ENCODE results near the gene COA1. TPM values are rescaled to one million over a fixed set of nuclear protein-coding genes. Genes with fewer than 3 reads are reported as not detected.

Gene COA1
- polyA plus RNA-seq, 1 donor (not counting 4 experiments of a cell fraction or from before 2014, with no cell fraction given) = 32.2 TPM

DNA sequence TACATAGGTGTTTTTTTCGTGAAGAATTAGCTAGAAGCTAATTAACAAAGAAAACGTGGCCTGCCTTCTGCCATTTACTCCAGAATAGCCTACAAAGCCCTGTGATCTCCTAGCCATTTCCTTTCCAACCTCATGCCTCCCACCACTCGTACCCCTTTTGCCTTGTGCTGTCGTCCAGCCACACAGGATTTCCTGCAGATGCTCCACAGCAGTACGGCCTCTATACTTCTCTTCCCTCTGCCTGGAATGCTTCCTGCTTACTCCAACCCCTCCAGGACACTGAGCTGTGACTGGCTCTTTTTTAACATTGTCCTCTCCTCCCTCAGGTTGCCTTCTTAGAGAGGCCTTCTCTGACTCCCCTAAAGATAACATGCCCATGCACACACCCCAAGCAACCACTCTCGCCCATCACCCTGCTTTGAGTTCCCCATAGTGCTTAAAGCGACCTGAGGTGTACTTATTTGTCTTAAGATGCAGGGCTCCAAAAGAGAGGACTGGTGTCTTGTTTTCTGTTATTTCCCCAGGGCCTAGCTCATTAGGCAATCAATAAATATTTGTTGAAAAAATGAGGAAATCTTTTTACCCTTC, 113.7 kb downstream of the COA1 start:
- no peak overlapping the region for H3K4me3 ChIP-seq (ENCODE audit: control insufficient read depth in 2 of 3, extremely low read depth in 1 of 3, insufficient read depth in 2 of 3, low read depth in 1 of 3, low read length in 3 of 3)
- H3K36me3 ChIP-seq (ENCODE audit: control insufficient read depth in 2 of 2, extremely low read depth in 1 of 2, insufficient read depth in 2 of 2, low read length in 2 of 2) = peaks cover 18 to 52% of the 10 kb centered on the region in 2 experiments
- no peak overlapping the region for H3K4me2 ChIP-seq (ENCODE audit: control insufficient read depth, extremely low read depth, insufficient read depth, low read depth, low read length)
- H3K27me3 ChIP-seq (ENCODE audit: control insufficient read depth, extremely low read depth, insufficient read depth, low read length) = no peaks in the 10 kb centered on the region
- no peaks in the 10 kb centered on the region for H3K9me3 ChIP-seq (ENCODE audit: control insufficient read depth, low read depth, low read length)
- H3K9ac ChIP-seq (ENCODE audit: control insufficient read depth, extremely low read depth, insufficient read depth, low read length) = no peak overlapping the region
- dilution Hi-C loops (cut with MboI; ENCODE audit: extremely low pct_ligation_motif_present, low sequenced_read_pairs) = no loop called here
- peaks cover 12% of the 10 kb centered on the region for H4K20me1 ChIP-seq (ENCODE audit: control insufficient read depth, extremely low read depth, insufficient read depth, low read length)
- TF ChIP-seq, protein P1, sequence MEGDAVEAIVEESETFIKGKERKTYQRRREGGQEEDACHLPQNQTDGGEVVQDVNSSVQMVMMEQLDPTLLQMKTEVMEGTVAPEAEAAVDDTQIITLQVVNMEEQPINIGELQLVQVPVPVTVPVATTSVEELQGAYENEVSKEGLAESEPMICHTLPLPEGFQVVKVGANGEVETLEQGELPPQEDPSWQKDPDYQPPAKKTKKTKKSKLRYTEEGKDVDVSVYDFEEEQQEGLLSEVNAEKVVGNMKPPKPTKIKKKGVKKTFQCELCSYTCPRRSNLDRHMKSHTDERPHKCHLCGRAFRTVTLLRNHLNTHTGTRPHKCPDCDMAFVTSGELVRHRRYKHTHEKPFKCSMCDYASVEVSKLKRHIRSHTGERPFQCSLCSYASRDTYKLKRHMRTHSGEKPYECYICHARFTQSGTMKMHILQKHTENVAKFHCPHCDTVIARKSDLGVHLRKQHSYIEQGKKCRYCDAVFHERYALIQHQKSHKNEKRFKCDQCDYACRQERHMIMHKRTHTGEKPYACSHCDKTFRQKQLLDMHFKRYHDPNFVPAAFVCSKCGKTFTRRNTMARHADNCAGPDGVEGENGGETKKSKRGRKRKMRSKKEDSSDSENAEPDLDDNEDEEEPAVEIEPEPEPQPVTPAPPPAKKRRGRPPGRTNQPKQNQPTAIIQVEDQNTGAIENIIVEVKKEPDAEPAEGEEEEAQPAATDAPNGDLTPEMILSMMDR (optimal IDR thresholded peaks at IDR 0.05 in 1 of 3, IDR thresholded peaks at IDR 0.05 in 1 of 3, conservative IDR thresholded peaks at IDR 0.05 in 1 of 3; ENCODE audit: extremely low read depth in 1 of 3, insufficient read depth in 2 of 3, low read length in 3 of 3) = no peak
- TF ChIP-seq EZH2 (IDR thresholded peaks at IDR 0.05; ENCODE audit: low read length) = no peak
- peaks cover 93% of the 10 kb centered on the region for H3K79me2 ChIP-seq (ENCODE audit: control insufficient read depth, insufficient read depth, low read length)
- no peaks in the 10 kb centered on the region for H3K4me1 ChIP-seq (ENCODE audit: control insufficient read depth, extremely low read depth, insufficient read depth, low read length)
- no peak overlapping the region for H3K27ac ChIP-seq (ENCODE audit: control insufficient read depth, insufficient read depth, low read length)
- no peak overlapping the region for H2AFZ ChIP-seq (ENCODE audit: control insufficient read depth, low read length)
- no peak for FAIRE-seq
- H3K9me1 ChIP-seq (ENCODE audit: control insufficient read depth, extremely low read depth, insufficient read depth, low read length) = no peaks in the 10 kb centered on the region
- DNase-seq (ENCODE audit: low read depth, low spot score) = no peak

GRCh38 chr7:43612599-43613589, 116.4 kb downstream of the COA1 start:
- DNase-seq (ENCODE audit: low read depth, low spot score) (no peak), FAIRE-seq (no peak)
- Histone ChIP-seq H3K36me3 (ENCODE audit: control insufficient read depth in 2 of 2, extremely low read depth in 1 of 2, insufficient read depth in 2 of 2, low read length in 2 of 2) (peaks cover 25 to 46% of the 10 kb centered on the region in 2 experiments), H3K4me2 (ENCODE audit: control insufficient read depth, extremely low read depth, insufficient read depth, low read depth, low read length) (no peak overlapping the region), H3K4me1 (ENCODE audit: control insufficient read depth, extremely low read depth, insufficient read depth, low read length) (no peaks in the 10 kb centered on the region), H3K4me3 (ENCODE audit: control insufficient read depth in 2 of 3, extremely low read depth in 1 of 3, insufficient read depth in 2 of 3, low read depth in 1 of 3, low read length in 3 of 3) (no peak overlapping the region), H3K27me3 (ENCODE audit: control insufficient read depth, extremely low read depth, insufficient read depth, low read length) (no peaks in the 10 kb centered on the region), H3K9ac (ENCODE audit: control insufficient read depth, extremely low read depth, insufficient read depth, low read length) (no peak overlapping the region), H2AFZ (ENCODE audit: control insufficient read depth, low read length) (no peak overlapping the region), H3K27ac (ENCODE audit: control insufficient read depth, insufficient read depth, low read length) (no peak overlapping the region), H3K9me3 (ENCODE audit: control insufficient read depth, low read depth, low read length) (no peaks in the 10 kb centered on the region), H3K9me1 (ENCODE audit: control insufficient read depth, extremely low read depth, insufficient read depth, low read length) (peaks cover 4% of the 10 kb centered on the region), H4K20me1 (ENCODE audit: control insufficient read depth, extremely low read depth, insufficient read depth, low read length) (peaks cover 8% of the 10 kb centered on the region), H3K79me2 (ENCODE audit: control insufficient read depth, insufficient read depth, low read length) (peaks cover 91% of the 10 kb centered on the region)
- TF ChIP-seq, protein P1 (optimal IDR thresholded peaks at IDR 0.05 in 1 of 3, IDR thresholded peaks at IDR 0.05 in 1 of 3, conservative IDR thresholded peaks at IDR 0.05 in 1 of 3; ENCODE audit: extremely low read depth in 1 of 3, insufficient read depth in 2 of 3, low read length in 3 of 3) = no peak
- TF ChIP-seq EZH2 (IDR thresholded peaks at IDR 0.05; ENCODE audit: low read length) = no peak
- dilution Hi-C loops (cut with MboI; ENCODE audit: extremely low pct_ligation_motif_present, low sequenced_read_pairs) = no loop called here
